Esophagus muscularis mucosa (tissue), 4 donors: ENCODE results near the gene ENTR1.

Experiments used
- EP300 ChIP-seq: sonication (generic); formaldehyde crosslinking; IDR thresholded peaks from one replicate; pipeline ENCODE4 v1.6.1; 2017; ENCODE audit warnings: antibody characterized with exemption
- POLR2A ChIP-seq: fragments of 450-650 bp; IDR thresholded peaks from one replicate; pipeline ENCODE4 v1.6.1; 2017; ENCODE audit warnings: antibody characterized with exemption, moderate library complexity, mild to moderate bottlenecking, low read depth
- POLR2AphosphoS5 ChIP-seq, 2 donors: sonication (generic); formaldehyde crosslinking; IDR thresholded peaks; one replicate each; pipeline ENCODE4 v1.6.1; 2017; ENCODE audit warnings: antibody characterized with exemption in 2 of 2
- TF ChIP-seq, protein P1 (sequence below), 3 experiments: fragments of 200-600 bp in 2 of 3; fragments of 450-650 bp in 1 of 3; sonication (generic) in 2 of 3; IDR thresholded peaks; one replicate each; pipeline ENCODE4 v1.5.1; 2017 to 2019; ENCODE audit warnings: antibody characterized with exemption in 3 of 3, mild to moderate bottlenecking in 2 of 3, moderate library complexity in 1 of 3

GRCh38 chr9:136370037-136370436 is 40.4 kb downstream of the ENTR1 start:
- TF ChIP-seq, protein P1, sequence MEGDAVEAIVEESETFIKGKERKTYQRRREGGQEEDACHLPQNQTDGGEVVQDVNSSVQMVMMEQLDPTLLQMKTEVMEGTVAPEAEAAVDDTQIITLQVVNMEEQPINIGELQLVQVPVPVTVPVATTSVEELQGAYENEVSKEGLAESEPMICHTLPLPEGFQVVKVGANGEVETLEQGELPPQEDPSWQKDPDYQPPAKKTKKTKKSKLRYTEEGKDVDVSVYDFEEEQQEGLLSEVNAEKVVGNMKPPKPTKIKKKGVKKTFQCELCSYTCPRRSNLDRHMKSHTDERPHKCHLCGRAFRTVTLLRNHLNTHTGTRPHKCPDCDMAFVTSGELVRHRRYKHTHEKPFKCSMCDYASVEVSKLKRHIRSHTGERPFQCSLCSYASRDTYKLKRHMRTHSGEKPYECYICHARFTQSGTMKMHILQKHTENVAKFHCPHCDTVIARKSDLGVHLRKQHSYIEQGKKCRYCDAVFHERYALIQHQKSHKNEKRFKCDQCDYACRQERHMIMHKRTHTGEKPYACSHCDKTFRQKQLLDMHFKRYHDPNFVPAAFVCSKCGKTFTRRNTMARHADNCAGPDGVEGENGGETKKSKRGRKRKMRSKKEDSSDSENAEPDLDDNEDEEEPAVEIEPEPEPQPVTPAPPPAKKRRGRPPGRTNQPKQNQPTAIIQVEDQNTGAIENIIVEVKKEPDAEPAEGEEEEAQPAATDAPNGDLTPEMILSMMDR (IDR thresholded peaks at IDR 0.05), result no peak
- no peak for TF ChIP-seq POLR2AphosphoS5 (IDR thresholded peaks at IDR 0.05)
- TF ChIP-seq POLR2A, result no peak
- TF ChIP-seq EP300, result no peak
